GM21529 (cell line): ENCODE results near the gene BMP3.

Experiments used
- ATAC-seq: cut with Tn5 transposase; IDR thresholded peaks from one replicate; pipeline ENCODE4 v1.9.1; 2021; ENCODE audit not compliant: unreplicated experiment

BMP3 gene

DNA sequence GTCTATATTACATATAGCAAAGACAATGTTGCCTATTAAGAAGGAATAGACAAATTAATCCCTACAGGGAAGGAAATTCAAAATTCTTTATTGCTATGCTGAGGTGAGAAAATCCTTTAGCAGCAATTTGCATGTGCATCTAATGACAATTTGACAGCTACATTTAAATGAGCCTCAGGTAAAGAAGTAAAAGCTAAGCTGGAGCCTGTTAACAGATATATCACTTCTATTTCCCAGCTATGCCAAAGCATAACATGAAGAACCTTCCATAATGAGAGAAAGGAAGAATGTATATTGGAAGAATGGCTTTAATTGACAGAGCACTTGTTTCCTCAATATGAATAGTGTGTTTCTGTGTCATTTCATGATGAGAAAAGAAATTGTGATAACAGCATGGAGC lies 71.6 kb downstream of the BMP3 start:
- no peak for ATAC-seq

DNA sequence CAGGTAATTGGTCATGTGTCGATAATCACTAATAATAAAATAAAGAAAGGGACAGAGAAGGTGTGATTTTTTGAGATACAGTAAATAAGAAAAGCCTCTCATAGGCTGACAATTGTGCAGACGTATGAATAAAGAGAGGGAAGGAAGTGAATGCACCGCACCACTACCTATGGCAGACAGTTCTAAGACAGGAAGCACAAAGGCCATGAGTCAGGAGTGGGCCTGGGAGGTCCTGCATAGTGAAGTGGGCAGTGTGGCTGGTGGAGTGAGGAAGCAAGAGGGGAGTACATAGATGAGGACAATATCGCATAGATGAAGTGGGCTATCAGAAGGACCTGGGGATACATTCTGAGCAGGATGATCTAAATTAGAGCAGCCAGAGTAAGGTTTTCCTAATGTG lies 75.6 kb downstream of the BMP3 start:
- ATAC-seq: no peak
